Measurements from ENCODE around the gene DGKQ.

DGKQ gene

GRCh38 chr4:960636-961350 is 12.6 kb downstream of the DGKQ start:
- no peak for DNase-seq (ENCODE audit: low read depth)

- DNase-seq (ENCODE audit: low read depth), result no peak
These were observed 13.2 kb downstream of the DGKQ start for GRCh38 chr4:960140-960635.

GRCh38 chr4:959338-960139 is 13.8 kb downstream of the DGKQ start:
- DNase-seq (ENCODE audit: low read depth), result no peak

GRCh38 chr4:958696-959337 is 14.6 kb downstream of the DGKQ start:
- no peak for DNase-seq (ENCODE audit: low read depth)

- DNase-seq (ENCODE audit: low read depth), result no peak
These were observed 15.1 kb downstream of the DGKQ start for GRCh38 chr4:958314-958665.

DNA sequence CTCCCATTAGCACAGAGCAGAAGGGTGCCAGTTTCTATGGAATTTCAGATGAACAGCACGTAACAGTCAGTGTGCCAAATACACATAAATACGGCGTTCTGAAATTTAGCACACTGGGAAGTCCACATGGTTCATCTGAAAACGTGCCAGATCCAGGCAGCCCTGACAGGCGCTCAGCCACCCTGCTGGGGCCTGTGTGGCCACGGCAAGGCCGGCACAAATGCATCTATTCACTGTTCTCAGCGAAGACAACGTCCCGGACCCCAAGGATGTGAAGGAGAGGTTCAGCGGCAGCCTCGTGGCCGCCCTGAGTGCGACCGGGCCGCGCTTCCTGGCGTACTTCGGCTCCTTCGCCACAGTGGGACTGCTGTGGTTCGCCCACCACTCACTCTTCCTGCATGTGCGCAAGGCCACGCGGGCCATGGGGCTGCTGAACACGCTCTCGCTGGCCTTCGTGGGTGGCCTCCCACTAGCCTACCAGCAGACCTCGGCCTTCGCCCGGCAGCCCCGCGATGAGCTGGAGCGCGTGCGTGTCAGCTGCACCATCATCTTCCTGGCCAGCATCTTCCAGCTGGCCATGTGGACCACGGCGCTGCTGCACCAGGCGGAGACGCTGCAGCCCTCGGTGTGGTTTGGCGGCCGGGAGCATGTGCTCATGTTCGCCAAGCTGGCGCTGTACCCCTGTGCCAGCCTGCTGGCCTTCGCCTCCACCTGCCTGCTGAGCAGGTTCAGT is 15.6 kb downstream of the DGKQ start:
- no peak for DNase-seq (ENCODE audit: low read depth)

GRCh38 chr4:957231-957580 is 16.2 kb downstream of the DGKQ start:
- no peak for DNase-seq (ENCODE audit: low read depth)

DNA sequence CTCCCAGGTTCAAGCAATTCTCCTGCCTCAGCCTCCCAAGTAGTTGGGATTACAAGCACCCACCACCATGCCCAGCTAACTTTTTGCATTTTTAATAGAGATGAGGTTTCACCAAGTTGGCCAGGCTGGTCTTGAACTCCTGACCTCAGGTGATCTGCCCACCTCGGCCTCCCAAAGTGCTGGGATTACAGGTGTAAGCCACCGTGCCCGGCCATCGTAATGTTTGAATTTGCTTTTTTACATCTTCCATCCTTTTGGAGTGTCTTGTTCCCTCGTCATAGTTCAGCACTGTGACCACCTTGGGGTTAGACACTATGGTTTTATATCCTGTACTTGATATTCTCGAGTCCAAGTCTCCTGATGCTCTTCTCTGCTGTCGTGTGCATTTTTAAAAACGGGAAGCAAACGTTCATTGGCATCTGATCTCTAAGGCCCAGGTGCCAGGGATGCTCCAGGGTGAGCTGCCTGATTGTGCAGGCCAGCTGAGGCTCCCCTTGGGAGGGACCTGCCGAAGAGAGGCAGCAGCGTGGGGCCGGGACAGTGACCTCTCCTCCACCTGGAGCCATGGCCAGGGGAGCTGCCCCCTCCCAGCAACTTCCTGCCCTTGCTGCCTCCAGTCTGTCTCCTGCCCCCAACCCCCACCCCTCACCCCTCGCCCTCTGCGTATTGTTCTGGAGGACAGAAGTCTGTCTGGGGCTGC is 16.7 kb downstream of the DGKQ start:
- DNase-seq (ENCODE audit: low read depth), result no peak

DNA sequence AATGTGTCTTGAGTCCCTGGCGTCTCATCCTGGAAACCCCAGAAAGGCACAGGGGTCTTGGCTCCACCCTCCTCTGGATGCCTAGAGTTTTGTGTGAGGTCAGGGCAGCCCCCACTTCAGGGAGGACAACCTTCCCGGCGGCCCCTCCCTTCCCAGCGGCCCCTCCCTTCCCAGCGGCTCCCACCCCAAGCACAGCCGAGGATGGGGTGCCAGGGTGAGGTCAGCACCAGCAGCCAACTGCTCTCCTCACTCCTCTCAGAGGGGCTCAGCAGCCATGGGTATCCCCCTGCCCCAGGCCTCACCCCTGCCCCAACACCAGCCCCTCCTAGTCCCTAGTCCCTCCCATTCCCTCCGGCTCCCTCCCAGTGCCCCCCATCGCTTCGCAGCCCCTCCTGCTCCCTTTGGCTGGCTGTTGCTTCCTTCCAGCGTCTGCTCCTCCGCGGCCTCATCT is 17.4 kb downstream of the DGKQ start:
- DNase-seq (ENCODE audit: low read depth), result no peak

GRCh38 chr4:955161-955921 is 18.0 kb downstream of the DGKQ start:
- no peak for DNase-seq (ENCODE audit: low read depth)

DNA sequence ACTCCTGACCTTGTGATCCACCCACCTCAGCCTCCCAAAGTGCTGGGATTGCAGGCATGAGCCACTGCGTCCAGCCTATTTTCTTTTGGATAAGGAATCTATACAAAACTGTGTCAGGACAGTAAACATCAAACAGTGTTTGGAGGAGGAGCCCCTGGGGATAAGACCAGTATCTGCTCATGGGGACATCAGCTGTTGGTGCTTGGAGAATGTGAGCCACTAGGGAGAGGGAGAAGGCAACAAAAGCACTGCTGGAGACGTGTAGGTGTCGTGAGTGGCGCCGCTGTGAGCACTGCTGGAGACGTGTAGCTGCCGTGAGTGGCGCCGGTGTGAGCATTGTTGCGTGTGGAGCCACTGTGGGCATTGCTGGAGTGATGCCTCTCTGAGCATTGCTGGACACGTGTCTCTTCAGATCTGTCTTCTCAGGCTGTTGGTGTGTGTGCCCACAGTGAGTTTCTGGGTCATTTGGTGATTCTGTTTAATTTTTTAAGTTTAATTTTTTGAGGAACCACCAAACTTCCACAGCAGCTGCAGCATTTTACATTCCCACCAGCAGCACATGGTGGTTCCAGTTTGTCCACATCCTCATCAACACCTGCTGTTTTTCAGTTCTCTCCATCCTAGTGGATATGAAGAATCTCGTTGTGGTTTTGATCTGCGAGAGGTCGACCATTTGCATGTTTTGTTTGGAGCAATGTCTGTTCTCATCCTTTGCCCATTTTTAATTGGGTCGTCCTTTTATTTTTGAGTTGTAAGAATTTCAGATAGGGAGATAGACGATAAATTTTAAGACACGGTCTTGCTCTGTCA is 19.0 kb downstream of the DGKQ start:
- DNase-seq (ENCODE audit: low read depth), result no peak

- DNase-seq (ENCODE audit: low read depth), result no peak
These were observed 19.8 kb downstream of the DGKQ start for GRCh38 chr4:953574-953915.

GRCh38 chr4:952881-953573 is 20.3 kb downstream of the DGKQ start:
- DNase-seq (ENCODE audit: low read depth), result no peak

DNA sequence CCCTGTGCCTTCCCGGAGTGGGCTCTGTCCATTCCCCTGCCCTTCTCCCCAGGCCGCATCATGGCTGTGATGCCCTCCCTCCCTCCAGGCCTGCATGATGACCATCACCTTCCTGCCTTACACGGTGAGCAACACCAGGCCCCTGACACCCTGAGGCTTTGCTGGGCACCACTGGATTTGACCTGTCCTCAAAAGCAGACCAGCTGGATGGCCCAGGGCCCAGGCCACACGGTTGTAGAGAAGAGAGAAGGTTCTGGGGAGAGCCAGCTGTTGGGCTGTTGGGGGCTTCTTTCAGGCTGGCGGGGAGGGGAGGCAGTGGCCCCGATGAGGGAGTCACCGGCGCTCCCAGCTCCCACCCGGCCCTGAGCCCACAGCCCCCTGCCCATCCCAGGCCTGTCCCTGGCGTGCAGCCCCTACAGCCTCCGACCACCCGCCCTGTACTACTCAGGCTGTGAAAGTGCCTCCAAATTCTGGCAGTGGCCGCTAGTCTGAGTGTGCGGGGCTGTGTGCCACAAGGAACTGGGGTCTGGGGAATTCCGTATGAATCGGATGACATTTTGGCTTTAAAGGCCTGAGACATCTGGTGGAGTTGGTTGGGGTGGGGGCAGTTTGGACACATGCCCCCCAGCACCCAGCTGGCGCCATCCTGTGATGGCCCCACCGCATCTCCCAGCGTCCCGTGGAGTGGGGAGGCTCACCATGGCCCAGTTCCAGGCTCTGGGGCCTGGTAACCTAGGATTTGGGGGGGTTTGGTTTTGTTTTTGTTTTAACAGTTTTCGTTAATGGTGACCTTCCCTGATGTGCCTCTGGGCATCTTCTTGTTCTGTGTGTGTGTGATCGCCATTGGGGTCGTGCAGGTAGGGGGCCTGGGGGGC is 21.5 kb downstream of the DGKQ start:
- no peak for DNase-seq (ENCODE audit: low read depth)

DNA sequence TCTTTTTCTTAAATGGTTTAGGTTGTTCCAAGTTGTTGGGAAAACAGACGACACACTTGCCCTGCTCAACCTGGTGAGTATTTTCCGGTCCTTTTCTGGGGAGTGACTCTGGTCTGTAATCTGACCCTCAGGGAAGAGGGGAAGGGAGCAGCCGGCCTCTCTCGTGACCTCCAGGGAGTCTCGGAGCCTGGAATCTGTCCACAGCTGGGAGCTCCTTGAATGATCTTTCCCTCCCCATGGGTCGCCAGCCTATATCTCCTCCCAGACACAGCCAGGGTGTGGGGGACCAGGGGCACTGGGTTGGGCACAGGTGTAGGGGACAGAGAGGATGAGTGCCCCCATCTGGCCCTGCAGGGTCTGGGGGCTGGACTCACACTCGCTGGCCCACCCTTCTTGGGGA is 22.2 kb downstream of the DGKQ start:
- DNase-seq (ENCODE audit: low read depth), result no peak

GRCh38 chr4:950136-951020 is 23.0 kb downstream of the DGKQ start:
- DNase-seq (ENCODE audit: low read depth), result no peak

- DNase-seq (ENCODE audit: low read depth), result no peak
These were observed 23.7 kb downstream of the DGKQ start for GRCh38 chr4:949656-950055.

DNA sequence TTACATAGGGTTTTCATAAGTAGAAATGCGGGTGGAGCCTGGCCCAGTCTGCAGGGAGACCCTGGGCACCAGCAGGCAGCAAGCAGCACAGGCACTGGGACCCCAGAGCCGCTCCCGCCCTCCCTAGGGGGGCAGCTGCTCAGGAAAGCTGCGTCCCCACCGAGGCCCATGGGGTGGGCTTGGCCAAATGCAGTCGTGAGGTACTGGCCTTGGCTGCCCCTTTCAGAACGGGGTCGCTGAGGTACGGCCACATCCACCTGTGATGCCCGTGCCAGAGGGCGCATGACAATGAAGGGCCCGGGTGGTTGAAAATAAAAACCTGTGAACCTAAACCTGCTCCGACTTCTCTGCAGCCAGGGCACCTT is 24.5 kb downstream of the DGKQ start:
- DNase-seq (ENCODE audit: low read depth), result no peak

All from stimulated activated CD8-positive, alpha-beta memory T cell treated with anti-CD3 and anti-CD28 coated beads, Interleukin-15, amount 100 ng/mL, for 24 hours (primary cell).